ENCODE measurements around the gene PMEPA1. TPM values are rescaled to one million over a fixed set of nuclear protein-coding genes. Genes with fewer than 3 reads are reported as not detected.

PMEPA1 gene
- total and polyA plus RNA-seq, 7 donors = 3.6 to 23.3 (median 6.5) TPM

Other genes with a start within 250 kb of the PMEPA1 start
- gene CTCFL, start 184.9 kb downstream of the PMEPA1 start, total RNA-seq = under 1 TPM in 1 of 4 donors, not detected in 3; 0.36 TPM
- not detected for gene CTCFL, start 184.9 kb downstream of the PMEPA1 start, polyA plus RNA-seq
- 1 to 10 TPM in 1 of 4 donors, under 1 TPM in 3; 0.33 to 7.5 (median 0.48) TPM for gene PCK1, start 148.9 kb downstream of the PMEPA1 start, total RNA-seq
- 100 to 1,000 TPM in 1 of 3 donors, 10 to 100 TPM in 2; 40.4 to 334 (median 85.9) TPM for gene PCK1, start 148.9 kb downstream of the PMEPA1 start, polyA plus RNA-seq
- gene ZBP1, start 89.6 kb downstream of the PMEPA1 start, total RNA-seq = under 1 TPM in 2 of 4 donors, not detected in 2; 0.36 to 0.49 TPM
- 10 to 100 TPM in 1 of 3 donors, 1 to 10 TPM in 2; 1.2 to 17.2 (median 5.3) TPM for gene ZBP1, start 89.6 kb downstream of the PMEPA1 start, polyA plus RNA-seq